ENCODE data around the gene NID1. TPM values are rescaled to one million over a fixed set of nuclear protein-coding genes. Genes with fewer than 3 reads are reported as not detected.

NID1 gene
- total RNA-seq, 4 donors from 2014 or later = 180 to 391 (median 250) TPM

GRCh38 chr1:235998812-235999211, 66.1 kb downstream of the NID1 start:
- TF ChIP-seq, protein P1, sequence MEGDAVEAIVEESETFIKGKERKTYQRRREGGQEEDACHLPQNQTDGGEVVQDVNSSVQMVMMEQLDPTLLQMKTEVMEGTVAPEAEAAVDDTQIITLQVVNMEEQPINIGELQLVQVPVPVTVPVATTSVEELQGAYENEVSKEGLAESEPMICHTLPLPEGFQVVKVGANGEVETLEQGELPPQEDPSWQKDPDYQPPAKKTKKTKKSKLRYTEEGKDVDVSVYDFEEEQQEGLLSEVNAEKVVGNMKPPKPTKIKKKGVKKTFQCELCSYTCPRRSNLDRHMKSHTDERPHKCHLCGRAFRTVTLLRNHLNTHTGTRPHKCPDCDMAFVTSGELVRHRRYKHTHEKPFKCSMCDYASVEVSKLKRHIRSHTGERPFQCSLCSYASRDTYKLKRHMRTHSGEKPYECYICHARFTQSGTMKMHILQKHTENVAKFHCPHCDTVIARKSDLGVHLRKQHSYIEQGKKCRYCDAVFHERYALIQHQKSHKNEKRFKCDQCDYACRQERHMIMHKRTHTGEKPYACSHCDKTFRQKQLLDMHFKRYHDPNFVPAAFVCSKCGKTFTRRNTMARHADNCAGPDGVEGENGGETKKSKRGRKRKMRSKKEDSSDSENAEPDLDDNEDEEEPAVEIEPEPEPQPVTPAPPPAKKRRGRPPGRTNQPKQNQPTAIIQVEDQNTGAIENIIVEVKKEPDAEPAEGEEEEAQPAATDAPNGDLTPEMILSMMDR (IDR thresholded peaks at IDR 0.05; ENCODE audit: low read depth) = no peak

DNA sequence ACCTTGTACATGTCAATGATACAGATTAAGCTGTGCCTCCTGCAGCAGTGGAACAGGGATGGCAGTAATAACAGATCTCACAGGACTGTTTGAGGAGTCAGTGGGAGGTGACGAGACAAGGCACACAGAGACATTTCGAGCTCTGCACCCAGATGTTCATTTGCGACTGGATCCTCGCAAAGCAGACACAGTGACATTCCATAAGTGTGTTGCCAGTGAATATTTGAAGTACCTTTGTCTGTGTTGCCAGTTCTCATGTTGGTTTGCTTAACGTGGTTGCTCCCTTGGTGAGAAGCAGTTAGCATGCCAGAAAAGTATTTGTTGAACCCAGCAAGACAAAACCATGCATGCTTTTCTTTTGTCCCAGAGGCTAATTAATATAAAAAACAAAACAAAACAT, 67.0 kb downstream of the NID1 start:
- TF ChIP-seq, protein P1 (IDR thresholded peaks at IDR 0.05; ENCODE audit: low read depth) = no peak

- TF ChIP-seq, protein P1 (IDR thresholded peaks at IDR 0.05; ENCODE audit: low read depth) = no peak
These were observed 67.8 kb downstream of the NID1 start for GRCh38 chr1:235997049-235997448.

DNA sequence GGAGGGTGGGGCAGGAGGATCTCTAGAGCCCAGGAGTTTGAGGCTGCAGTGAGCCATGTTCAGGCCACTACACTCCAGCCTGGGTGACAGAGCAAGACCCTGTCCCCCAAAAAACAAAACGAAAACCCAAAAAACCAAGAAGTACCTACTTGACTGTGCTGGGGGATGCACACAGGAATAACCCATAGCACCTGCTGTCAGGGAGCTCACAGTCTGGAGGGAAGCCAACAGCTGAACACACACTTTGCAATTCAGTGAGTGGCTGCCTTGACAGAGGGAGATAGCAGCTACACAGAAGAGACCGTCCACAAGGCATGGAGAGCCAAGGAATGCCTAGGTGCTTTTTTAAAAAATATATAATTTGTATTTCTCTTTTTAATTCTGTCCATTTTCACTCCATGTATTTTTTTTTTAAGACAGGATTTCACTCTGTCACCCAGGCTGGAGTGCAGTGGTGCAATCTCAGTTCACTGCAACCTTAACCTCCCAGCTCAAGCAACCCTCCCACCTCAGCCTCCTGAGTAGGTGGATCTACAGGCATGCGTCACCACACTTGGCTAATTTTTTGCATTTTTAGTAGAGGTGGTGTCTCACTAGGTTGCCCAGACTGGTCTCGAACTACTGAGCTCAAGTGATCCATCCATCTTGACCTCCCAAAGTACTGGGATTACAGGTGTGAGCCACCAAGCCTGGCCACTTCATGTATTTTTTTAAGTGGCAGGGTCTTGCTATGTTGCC, 68.7 kb downstream of the NID1 start:
- TF ChIP-seq, protein P1 (IDR thresholded peaks at IDR 0.05; ENCODE audit: low read depth) = no peak

DNA sequence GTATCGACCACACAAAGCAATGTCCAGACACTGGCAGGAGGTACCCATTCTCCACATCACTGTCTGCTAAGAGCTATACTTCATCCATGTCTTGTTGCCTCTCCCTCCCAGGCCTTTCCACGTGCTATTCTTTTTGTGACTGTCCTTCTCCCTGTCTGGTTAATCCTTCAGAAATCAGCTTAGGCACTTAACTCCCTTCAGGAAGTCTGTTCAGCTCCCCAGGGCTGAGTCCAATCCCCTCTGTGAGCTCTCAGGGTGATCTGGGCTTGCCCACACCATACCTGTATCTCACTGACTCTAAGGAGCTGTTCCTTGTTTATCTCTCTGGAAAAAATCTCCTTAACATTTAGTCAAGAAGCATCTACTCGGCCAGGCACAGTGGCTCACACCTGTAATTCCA, 69.4 kb downstream of the NID1 start:
- TF ChIP-seq, protein P1 (IDR thresholded peaks at IDR 0.05; ENCODE audit: low read depth) = no peak

DNA sequence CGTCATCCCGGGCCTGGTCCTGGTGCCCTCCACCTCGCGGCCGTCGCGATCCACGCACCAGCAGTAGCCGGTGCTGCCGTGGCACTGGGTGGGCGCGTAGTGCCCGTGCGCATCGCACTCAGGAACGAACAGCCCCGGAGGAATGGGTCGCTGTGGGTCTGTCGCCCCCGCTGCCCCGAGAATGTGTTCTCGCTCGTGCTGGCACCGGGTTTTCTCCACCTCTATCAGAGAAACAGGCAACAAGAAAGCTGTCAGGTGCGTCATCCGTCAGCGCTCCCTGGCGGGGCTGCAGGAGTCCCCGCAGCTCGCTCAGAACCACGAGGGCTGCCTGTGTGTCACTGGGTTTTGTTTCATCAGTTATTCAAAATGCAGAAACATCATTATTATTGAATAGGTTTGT, 71.2 kb downstream of the NID1 start:
- TF ChIP-seq, protein P1 (IDR thresholded peaks at IDR 0.05; ENCODE audit: low read depth) = no peak

- TF ChIP-seq, protein P1 (IDR thresholded peaks at IDR 0.05; ENCODE audit: low read depth) = no peak
These were observed 72.0 kb downstream of the NID1 start for GRCh38 chr1:235992868-235993267.

All from subcutaneous adipose tissue (tissue), 4 donors.